Measurements from ENCODE around the gene FAM20A.

Gene FAM20A

GRCh38 chr17:68600931-68601564 is at the start of gene FAM20A:
TSS of gene FAM20A (minus strand) at chr17:68601367. CDS start at chr17:68600666, 701 bp downstream.
- DNase-seq = peak; percentile 62

DNA sequence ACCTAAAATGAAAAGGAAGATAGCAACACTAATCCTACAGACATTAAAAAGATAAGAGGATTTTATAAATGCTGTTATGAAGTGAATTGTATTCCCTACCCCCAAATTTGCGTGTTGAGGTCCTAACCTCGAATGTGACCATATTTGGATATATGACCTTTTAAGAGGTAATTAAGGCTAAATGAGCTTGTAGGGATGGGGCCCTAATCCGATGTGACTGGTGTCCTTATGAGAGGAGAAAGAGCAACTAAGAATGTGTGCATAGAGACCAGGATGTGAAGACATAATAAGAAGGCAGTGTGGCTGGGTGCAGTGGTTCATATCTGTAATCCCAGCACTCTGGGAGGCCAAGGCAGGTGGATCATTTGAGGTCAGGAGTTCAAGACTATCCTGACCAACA is 48.2 kb upstream of the FAM20A start:
- no peak for DNase-seq

- DNase-seq = peak; percentile 18
These were observed 45.7 kb upstream of the FAM20A start for GRCh38 chr17:68646626-68647526.

DNA sequence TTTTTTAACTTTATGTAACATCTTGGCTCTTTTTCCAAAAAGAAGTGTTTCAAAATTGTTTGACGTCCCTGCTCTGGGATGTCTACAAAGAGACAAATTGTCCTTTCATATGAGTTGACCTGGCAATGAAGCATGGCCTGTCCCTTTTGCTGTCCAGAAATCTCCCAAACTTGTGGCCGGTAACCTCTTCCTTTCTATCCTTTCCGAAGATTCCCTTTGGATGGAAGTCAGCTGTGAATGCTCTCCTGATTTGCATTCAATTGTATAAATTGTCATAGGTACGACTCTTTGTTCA is 40.9 kb upstream of the FAM20A start:
- DNase-seq = no peak

GRCh38 chr17:68641276-68642117 is 40.3 kb upstream of the FAM20A start:
- DNase-seq = no peak

DNA sequence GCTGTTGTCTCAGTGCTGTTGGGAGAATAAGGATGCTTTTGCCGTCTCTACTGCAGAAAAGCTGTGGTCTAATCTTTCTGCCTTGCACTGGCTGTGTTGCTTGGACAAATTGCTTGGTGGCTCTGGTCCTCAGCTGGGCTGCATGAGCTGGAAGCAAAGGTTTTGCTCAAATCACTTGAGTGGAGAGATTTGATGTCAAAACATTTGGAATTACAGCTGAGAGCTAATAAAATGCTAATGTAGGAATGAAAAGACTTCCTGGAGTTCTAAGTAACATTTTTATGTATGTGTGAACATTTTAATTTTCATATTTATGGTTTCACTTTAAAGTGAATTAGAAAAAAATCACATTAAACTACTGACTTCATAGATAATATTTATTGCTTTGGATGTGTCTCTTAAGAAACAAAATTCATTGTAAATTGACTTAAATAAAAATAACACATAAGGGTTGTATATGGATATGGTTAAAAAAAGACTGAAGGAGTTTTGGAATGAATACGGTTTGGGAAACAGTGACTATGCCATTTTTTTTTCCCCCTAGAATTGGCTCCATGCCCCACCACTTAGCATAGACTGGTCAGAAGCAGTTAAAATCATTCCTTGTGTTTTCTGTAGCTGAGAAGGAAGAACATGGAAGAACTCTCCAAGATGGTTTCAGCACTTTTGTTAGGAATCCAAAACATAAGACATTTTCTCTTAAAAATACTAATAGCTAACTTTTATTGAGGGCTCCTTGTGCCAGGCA is 39.2 kb upstream of the FAM20A start:
- DNase-seq = no peak

DNA sequence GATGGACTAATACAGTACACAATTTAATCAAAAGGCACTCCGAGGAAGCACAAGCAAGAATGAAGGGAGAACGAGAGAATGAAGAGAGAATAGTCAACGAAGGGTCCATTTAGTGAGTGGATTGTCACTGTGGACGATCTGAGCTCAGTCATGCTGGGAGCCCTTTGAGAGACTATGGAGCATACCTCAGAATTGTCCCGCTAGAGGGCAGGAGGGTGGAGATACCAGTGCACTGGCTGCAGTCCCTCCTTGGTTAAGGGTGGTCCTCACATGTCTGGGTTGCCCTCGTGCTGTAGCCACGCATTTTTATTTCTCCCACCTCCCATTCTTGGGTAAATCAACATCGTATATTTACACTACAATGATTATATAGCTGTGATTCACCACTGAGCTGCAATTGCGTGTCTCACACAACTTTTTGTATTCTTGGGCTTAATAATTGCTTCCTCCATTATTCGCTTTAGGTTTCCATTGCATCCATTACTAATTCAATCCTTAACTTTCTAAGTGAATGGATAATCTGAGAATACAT is 33.2 kb upstream of the FAM20A start:
- no peak for DNase-seq

DNA sequence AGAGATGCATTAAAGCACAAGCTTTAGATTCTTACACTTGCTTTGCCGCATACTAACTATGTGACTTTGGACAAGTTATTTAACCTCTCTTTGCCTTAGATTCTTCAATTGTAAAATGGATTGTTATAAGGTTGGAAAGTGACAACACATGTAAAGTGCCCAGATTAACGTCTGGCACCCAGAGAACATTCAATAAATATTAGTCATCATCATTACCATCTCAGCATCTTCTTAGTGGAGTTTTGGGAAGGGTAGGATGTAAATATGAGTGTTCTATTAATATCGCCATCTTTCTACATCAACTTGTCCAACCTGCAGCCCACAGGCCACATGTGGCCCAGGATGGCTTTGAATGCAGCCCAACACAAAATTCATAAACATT is 27.4 kb upstream of the FAM20A start:
- no peak for DNase-seq

GRCh38 chr17:68627956-68628575 is 26.9 kb upstream of the FAM20A start:
- no peak for DNase-seq

DNA sequence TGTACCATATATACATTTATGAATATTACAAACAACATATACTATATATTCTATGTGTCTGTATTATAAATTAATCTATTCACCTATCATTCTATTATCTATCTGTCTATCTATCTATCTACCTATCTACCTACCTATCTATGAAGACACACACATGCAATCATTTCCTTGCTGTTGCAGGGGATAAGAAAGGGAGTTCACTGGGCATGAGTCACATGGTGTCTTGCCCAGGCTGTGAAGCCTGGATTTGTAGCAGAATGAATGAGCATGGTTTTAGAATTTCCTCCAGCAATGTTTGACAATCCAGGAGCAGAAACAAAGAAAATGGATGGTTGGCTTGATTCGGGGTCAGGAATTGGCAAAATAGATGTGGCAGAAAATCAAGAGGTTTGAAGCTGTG is 23.2 kb upstream of the FAM20A start:
- no peak for DNase-seq

DNA sequence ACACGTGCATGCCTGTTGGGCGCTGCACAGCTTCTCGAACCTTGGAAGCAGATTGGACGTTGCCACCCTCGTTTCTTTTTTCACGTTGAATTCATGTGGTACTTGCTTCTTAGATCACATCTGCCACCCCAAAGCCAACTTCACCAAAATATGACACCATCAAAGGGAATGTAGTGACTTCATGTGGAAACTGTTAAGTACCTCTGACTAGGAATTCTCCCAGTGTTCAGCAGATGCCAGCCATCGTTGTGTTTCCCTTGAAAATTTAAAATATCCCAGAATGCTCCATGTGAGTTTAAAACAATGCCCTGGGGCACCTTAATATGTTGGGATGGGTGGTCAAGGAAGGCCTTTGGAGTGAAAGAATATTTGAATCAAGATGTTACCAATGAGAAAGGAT is 22.6 kb upstream of the FAM20A start:
- no peak for DNase-seq

GRCh38 chr17:68622423-68622822 is 21.3 kb upstream of the FAM20A start:
- DNase-seq = no peak

DNA sequence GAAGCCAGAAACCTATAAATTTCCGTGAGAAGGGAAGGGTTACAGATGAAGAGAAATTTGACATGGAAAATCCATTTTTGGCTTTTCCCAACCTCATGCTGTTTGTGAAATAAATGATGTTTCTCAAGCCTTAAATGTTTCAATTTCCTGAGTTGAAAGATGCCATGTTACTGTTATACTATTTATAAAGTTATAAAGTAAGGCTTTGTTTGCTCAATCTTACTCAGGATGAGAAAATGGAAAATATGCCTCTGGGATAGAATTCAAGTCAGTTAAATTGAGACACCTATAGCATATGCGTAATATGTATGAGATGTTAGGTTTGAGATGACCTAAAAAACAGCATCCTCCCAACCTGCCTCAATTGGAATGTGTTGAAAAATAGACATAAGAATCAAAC is 19.9 kb upstream of the FAM20A start:
- DNase-seq = no peak

GRCh38 chr17:68616334-68616733 is 15.2 kb upstream of the FAM20A start:
- DNase-seq = no peak

DNA sequence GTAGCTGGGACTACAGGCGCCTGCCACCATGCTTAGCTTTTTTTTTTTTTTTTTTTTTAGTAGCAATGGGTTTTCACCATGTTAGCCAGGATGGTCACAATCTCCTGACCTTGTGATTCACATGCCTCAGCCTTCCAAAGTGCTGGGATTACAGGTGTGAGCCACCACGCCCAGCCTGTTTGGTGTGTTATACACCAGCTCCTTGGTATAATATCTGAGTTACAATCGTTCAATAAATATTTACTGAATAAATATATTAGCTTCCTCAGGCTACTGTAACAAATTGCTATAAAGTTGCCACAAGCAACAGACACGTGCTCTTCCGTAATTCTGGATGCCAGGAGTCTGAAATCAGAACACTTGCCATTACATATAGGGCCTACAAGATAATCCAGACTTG is 13.6 kb upstream of the FAM20A start:
- no peak for DNase-seq

DNA sequence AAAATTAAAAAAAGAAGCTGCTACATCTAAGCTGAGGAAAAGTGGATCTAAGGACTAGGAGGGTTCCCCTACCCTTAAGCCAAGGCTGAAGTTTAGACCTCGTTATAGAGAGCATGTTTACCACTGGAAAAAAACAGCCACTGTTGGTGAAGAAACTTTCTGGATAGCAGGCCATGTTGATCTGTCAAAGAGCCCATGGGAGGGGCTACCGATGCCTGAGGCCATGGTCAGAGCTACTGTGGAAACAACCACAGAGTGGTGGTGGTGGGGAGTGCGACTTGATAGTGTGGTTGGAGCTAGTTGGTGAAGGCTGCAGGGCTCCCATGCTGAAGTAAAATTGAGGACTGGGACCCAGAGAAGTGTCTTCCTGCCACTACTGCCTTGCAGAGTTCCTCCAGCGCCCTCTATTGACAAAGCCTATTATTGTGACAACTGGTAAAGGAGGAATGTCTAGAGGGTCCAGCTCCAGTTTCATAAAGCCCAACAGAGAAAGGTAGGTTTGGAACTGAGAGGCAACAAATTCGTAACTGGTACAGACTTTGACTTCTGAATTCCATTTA is 12.7 kb upstream of the FAM20A start:
- peak; percentile 62 for DNase-seq

DNA sequence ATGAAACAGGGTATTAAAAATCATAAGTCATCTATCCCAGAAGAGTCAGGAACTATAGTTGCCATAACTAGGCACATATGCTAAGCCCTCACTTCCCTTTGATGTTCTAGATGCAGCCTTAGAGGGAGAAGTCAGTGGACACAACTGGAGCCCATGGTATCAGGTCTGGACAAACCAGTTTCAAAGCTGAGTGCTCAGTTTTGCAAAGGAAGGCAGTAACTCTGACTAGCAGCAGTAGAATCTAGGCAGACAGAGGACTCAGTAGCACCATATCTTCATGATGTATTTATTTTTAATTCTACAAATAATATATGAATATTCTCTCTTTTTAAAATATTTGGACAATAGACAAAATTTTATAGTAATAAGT is 11.7 kb upstream of the FAM20A start:
- no peak for DNase-seq

DNA sequence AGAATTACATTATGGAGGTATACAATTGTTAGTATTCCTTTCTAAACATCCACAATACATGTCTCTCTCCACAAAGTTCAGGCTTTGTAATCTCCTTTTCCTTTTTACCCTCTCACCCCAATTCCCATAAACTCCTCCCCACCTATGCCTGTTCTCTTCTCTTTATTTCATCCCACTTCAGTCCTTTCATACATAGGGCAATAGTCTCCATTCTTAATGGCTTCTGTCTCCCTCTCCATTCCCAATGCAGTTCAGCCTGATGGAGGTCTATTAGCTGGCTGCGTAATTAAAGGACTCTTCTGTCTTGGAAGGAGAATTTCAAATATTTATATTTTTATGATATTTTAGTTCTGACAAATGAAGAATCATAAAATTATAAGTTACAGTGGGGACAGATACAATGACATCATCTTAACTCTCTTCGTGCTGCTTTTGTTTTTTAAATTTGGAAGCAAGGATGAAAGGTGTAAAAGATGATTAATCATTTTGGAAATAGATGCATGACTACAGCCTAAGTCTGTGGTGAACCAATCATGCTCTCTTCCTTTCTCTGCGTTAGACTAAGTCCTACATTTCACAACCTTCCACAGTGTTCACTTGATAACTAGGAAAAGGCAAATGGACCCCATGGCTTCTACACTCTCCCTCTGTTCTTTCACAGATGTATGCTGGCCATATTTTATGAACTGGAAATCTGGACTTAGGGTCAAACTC is 11.2 kb upstream of the FAM20A start:
- DNase-seq = no peak

DNA sequence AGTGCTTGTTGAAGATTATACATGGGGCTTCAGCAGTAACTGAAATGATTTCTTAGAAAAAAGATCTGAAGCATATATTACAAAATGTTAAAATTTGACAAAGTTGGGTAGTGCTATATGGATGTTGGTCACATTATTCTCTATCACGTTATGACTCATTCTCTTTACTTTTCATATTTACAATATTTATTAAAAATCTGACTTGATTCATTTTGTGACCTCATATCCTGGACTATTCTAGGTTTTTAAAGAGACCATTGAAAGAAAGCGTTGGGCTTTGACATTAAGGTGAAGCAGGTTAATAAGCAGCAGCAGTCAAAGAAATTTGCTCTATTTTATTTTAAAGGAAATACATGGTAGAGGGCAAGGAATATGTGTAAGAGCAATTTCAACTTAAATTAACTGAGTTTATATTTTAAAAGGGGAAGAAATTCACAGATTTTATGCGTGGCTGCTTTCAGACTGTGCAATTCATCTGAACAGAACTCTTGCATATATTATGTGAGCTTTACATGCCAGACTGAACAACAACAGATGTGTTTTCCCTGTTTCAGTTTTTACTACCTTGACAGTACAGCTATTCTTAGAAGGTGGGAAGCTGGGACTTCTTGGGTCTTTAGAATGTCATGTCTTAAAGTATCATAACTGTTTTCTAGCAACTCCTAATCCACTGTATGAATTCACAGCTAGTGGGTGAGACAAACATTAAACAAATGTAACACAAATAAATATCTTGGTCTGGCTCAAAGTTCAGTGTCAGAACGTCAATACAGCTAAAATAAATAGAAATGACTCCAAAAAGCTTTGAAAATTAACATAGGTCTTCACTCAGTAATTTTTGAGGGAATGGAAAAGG is 10.4 kb upstream of the FAM20A start:
- no peak for DNase-seq

DNA sequence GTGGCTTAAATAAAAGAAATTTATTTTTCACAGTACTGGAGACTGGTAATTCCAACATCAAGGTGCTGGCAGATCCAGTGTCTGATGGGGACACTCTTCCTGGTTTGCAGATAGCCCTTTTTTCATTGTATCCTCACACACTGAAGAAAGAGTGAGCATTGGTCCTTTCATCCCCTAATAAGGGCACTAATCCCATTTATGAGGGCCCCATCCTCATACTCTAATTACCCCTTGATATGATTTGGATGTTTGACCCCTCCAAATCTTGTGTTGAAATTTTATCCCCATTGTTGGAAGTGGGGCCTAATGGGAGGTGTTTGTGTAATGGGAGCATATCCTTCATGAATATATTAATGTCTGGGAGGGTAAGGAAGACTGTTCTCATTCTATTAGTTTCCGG is 9.4 kb upstream of the FAM20A start:
- DNase-seq = no peak
